HFFc6 (cell line): ENCODE measurements around the gene PRODH. TPM values are rescaled to one million over a fixed set of nuclear protein-coding genes. Genes with fewer than 3 reads are reported as not detected.
"Not testable (repeated sequence)": the region's sequence is repeated elsewhere in the genome, so short reads cannot be mapped to it uniquely, and the experiment has no call there.

Source experiments
- DNase-seq: peaks from one replicate; pipeline ENCODE4 v3.0.0-alpha.2; 2018
- H3K27ac Mint-ChIP-seq: 2 replicates; pipeline ENCODE4 v1.8.0; 2020; ENCODE audit warnings: mild to moderate bottlenecking, mixed read lengths
- H3K27me3 Mint-ChIP-seq: 2 replicates; pipeline ENCODE4 v1.8.0; 2021; ENCODE audit warnings: mild to moderate bottlenecking, moderate library complexity, mixed read lengths; ENCODE audit not compliant: insufficient read depth
- H3K36me3 Mint-ChIP-seq: 2 replicates; pipeline ENCODE4 v1.8.0; 2021; ENCODE audit warnings: low read depth, mixed read lengths
- H3K4me1 Mint-ChIP-seq: 2 replicates; pipeline ENCODE4 v1.8.0; 2020; ENCODE audit warnings: low read depth, mixed read lengths
- H3K4me3 Mint-ChIP-seq: 2 replicates; pipeline ENCODE4 v1.8.0; 2020; ENCODE audit warnings: mild to moderate bottlenecking, moderate library complexity, mixed read lengths
- H3K9me3 Mint-ChIP-seq: 2 replicates; pipeline ENCODE4 v1.8.0; 2020; ENCODE audit warnings: mild to moderate bottlenecking, mixed read lengths
- total RNA-seq, 6 experiments: library from RNA; stranded (reverse); fragmentation: NEBNext Ultra II Directional; extraction: Animal tissue kit (Norgen Biotek cat#: 25700); gene quantifications; 2 replicates in 1 of 6; 3 replicates in 5 of 6; pipeline ENCODE4 v1.2.3, GENCODE V29; 2021
- TF ChIP-seq, protein P1 (sequence below): fragments of 200-600 bp; sonication (generic); IDR thresholded peaks from 2 replicates; pipeline ENCODE4 v1.5.0; 2021; ENCODE audit warnings: antibody characterized with exemption, mild to moderate bottlenecking

Gene PRODH
- total RNA-seq, 6 experiments from 2014 or later, result not detected

DNA sequence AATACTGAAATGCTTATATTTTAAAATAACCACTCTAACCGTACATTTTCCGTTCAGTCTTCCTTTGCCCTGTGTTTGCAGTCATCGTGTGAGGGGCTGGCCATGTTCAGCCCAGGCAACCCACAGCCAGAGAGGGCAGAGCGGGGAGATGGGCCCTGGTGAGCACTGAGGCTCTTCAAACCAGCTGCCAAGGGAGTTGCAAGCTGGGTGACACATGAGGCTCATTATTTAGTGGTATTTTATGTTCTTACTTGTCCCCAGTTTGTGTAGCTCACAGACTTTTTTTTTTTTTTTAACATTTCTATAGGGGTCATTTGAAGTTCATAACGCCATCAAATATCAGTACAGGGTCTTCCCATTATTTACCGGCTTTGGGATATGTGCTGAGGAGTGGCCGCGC is 48.0 kb downstream of the PRODH start:
- H3K36me3 Mint-ChIP-seq, result no peaks in the 10 kb centered on the region
- no peaks in the 10 kb centered on the region for H3K4me1 Mint-ChIP-seq
- no peak for DNase-seq
- no peak overlapping the region for H3K4me3 Mint-ChIP-seq
- no peaks in the 10 kb centered on the region for H3K27me3 Mint-ChIP-seq
- H3K9me3 Mint-ChIP-seq, result no peaks in the 10 kb centered on the region; the same call in 1 of the 2 replicates
- TF ChIP-seq, protein P1, sequence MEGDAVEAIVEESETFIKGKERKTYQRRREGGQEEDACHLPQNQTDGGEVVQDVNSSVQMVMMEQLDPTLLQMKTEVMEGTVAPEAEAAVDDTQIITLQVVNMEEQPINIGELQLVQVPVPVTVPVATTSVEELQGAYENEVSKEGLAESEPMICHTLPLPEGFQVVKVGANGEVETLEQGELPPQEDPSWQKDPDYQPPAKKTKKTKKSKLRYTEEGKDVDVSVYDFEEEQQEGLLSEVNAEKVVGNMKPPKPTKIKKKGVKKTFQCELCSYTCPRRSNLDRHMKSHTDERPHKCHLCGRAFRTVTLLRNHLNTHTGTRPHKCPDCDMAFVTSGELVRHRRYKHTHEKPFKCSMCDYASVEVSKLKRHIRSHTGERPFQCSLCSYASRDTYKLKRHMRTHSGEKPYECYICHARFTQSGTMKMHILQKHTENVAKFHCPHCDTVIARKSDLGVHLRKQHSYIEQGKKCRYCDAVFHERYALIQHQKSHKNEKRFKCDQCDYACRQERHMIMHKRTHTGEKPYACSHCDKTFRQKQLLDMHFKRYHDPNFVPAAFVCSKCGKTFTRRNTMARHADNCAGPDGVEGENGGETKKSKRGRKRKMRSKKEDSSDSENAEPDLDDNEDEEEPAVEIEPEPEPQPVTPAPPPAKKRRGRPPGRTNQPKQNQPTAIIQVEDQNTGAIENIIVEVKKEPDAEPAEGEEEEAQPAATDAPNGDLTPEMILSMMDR, result no peak
- no peak overlapping the region for H3K27ac Mint-ChIP-seq

DNA sequence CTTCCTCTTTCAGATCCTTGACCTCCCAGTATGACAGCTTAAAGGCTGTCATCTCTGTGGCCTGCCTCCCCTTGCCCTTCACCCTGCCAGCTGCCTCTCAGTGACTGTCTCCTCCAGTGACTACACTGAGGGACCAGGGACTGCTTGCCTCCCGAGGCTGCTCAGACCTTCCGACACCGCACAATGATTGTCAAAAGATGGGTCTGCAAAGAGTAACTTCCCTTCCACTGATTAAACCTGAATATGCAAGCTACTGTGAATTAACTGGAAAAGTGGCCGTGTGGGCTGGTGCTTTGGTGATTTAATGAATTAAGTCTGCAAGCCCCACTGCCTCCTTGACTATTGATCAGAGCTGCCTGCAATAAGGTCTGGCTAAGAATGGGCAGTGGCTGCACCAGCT is 51.6 kb downstream of the PRODH start:
- DNase-seq, H3K27me3 Mint-ChIP-seq, H3K36me3 Mint-ChIP-seq, H3K27ac Mint-ChIP-seq, H3K9me3 Mint-ChIP-seq, H3K4me1 Mint-ChIP-seq, H3K4me3 Mint-ChIP-seq: not testable (repeated sequence)

DNA sequence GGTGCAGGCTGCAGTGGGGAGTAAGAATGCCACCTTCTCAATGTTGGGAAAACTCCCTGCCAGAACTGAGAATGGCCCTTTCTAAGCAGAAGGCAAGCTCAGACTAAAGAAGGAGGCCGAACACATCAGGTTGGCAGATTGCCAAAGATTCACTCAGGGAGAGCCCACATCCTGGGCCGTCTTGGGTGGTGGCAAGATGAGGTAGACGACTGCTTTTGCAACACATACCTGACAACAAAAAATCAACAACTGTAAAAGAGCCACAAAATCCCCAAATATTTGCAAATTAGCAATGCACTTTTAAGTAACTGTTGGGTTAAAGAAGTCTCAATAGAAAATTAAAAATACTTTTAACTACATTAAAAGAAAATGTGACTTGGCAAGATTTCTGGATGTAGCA is 54.8 kb downstream of the PRODH start:
- DNase-seq, H3K4me3 Mint-ChIP-seq, H3K4me1 Mint-ChIP-seq, H3K9me3 Mint-ChIP-seq, H3K36me3 Mint-ChIP-seq, H3K27me3 Mint-ChIP-seq, H3K27ac Mint-ChIP-seq: not testable (repeated sequence)

Other genes with a start within 250 kb of the PRODH start
- gene DGCR6, start 30.0 kb downstream of the PRODH start, total RNA-seq, result 1 to 10 TPM in 2 of 6 experiments, under 1 TPM in 4; 0.35 to 1.7 (median 0.75) TPM
- gene DGCR2, start 186.1 kb upstream of the PRODH start, total RNA-seq, result 10 to 100 TPM; 46.1 to 57.9 (median 53.7) TPM
- not detected for gene TSSK2, start 195.0 kb upstream of the PRODH start, total RNA-seq
- 10 to 100 TPM; 16.6 to 19.2 (median 17.6) TPM for gene ESS2, start 208.4 kb upstream of the PRODH start, total RNA-seq
- not detected for gene GSC2, start 214.0 kb upstream of the PRODH start, total RNA-seq
- gene SLC25A1, start 242.4 kb upstream of the PRODH start, total RNA-seq, result 100 to 1,000 TPM; 102 to 124 (median 108) TPM